C4-2B (cell line): ENCODE measurements around the gene APP.

Experiments
- ZFX ChIP-seq: fragments of 450-650 bp; IDR thresholded peaks from 2 replicates; pipeline ENCODE4 v1.6.1; 2017
- TF ChIP-seq, protein P1 (sequence below): fragments of 450-650 bp; conservative IDR thresholded peaks from 2 replicates; pipeline ENCODE4 v1.5.1; 2017; ENCODE audit warnings: mild to moderate bottlenecking

DNA sequence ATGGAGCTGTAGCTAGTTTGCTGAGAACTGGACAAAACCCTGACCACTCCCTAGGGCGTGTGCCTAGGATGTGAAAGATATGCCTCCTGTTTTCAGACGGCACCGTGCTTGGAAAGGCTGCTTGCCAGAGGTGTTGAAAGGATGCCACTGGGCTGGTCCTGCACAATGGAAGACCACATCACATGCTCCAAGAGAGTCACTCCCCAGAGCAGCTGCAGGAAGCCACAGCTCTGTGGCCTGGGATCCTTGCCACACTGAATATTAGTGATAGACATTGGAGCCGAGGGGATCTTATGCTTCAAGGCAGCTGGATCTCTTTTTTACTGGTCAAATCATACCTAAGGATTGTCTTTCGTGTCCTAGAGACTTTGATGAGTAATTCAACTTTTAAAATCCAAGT, 6.6 kb upstream of the APP start:
- TF ChIP-seq, protein P1, sequence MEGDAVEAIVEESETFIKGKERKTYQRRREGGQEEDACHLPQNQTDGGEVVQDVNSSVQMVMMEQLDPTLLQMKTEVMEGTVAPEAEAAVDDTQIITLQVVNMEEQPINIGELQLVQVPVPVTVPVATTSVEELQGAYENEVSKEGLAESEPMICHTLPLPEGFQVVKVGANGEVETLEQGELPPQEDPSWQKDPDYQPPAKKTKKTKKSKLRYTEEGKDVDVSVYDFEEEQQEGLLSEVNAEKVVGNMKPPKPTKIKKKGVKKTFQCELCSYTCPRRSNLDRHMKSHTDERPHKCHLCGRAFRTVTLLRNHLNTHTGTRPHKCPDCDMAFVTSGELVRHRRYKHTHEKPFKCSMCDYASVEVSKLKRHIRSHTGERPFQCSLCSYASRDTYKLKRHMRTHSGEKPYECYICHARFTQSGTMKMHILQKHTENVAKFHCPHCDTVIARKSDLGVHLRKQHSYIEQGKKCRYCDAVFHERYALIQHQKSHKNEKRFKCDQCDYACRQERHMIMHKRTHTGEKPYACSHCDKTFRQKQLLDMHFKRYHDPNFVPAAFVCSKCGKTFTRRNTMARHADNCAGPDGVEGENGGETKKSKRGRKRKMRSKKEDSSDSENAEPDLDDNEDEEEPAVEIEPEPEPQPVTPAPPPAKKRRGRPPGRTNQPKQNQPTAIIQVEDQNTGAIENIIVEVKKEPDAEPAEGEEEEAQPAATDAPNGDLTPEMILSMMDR = no peak
- no peak for TF ChIP-seq ZFX
